HuH-7 (cell line): ENCODE results near the gene CPHXL.

Experiments
- DNase-seq: peaks from one replicate; pipeline ENCODE4 v3.0.0; 2011; ENCODE audit warnings: low spot score

Gene CPHXL

GRCh38 chr16:75701361-75701760, 24.9 kb downstream of the CPHXL start, which contains the start of gene DUXB:
DUXB (minus strand) TSS chr16:75701461; CDS start chr16:75701418, 43 bp downstream.
- DNase-seq: no peak

- no peak for DNase-seq
These were observed 28.7 kb downstream of the CPHXL start for GRCh38 chr16:75697571-75697970.

- no peak for DNase-seq
These were observed 30.6 kb downstream of the CPHXL start for GRCh38 chr16:75695708-75696107.

GRCh38 chr16:75687361-75687760, 38.9 kb downstream of the CPHXL start:
- no peak for DNase-seq

- no peak for DNase-seq
These were observed 44.0 kb downstream of the CPHXL start for GRCh38 chr16:75682308-75682707.

- no peak for DNase-seq
These were observed 46.9 kb downstream of the CPHXL start for GRCh38 chr16:75679366-75679765.

- no peak for DNase-seq
These were observed 49.4 kb downstream of the CPHXL start, which contains the start of gene CPHXL2 for GRCh38 chr16:75676909-75677308. CPHXL2 (minus strand) TSS chr16:75677009; CDS start chr16:75676999, 10 bp downstream.

GRCh38 chr16:75667503-75667902, 58.8 kb downstream of the CPHXL start:
- no peak for DNase-seq
